SK-N-SH (cell line): Measurements from ENCODE around the gene MRPS33. TPM values are rescaled to one million over a fixed set of nuclear protein-coding genes. Genes with fewer than 3 reads are reported as not detected.

Experiments
- CTCF ChIA-PET: fragments of 300-600, 350-600 bp; formaldehyde crosslinking; extraction: SDS; loops from one replicate; lab custom pipeline; 2021; lab: Yijun Ruan, JAX
- POLR2A ChIA-PET: fragments of 350-600 bp; sonication (Branson Sonifier 250); formaldehyde crosslinking; extraction: SDS; loops from one replicate; lab custom pipeline; 2020; ENCODE audit warnings: antibody characterized with exemption, inconsistent platforms; lab: Yijun Ruan, JAX
- DNase-seq: peaks from one replicate; pipeline ENCODE4 v3.0.0; 2012
- H2AFZ ChIP-seq: fragments of 200-600 bp; sonication (generic); 2 replicates; pipeline ENCODE4 v1.8.1; 2016; ENCODE audit warnings: antibody characterized with exemption, mild to moderate bottlenecking, low read depth
- H3F3A ChIP-seq: fragments of 200-600 bp; sonication (generic); replicated peaks from 2 replicates; pipeline ENCODE3; 2016; ENCODE audit warnings: antibody characterized with exemption, mild to moderate bottlenecking; ENCODE audit not compliant: insufficient read depth
- H3K27ac ChIP-seq, 2 experiments: fragments of 200-500 bp in 1 of 2; fragments of 200-600 bp in 1 of 2; sonication (Bioruptor generic) in 1 of 2; sonication (generic), shearing (Covaris generic) in 1 of 2; 2 replicates each; pipeline versions ENCODE4 v1.5.1 to v1.6.1; 2014 to 2016; ENCODE audit warnings: low read depth in 2 of 2, inconsistent platforms in 1 of 2, low read length in 1 of 2, mild to moderate bottlenecking in 1 of 2, mixed read lengths in 1 of 2
- H3K27me3 ChIP-seq: fragments of 200-600 bp; sonication (generic), shearing (Covaris generic); 2 replicates; pipeline ENCODE4 v1.6.1; 2016; ENCODE audit warnings: mixed run types; ENCODE audit not compliant: insufficient read depth
- H3K36me3 ChIP-seq, 2 experiments: fragments of 200-500 bp in 1 of 2; fragments of 200-600 bp in 1 of 2; sonication (Bioruptor generic) in 1 of 2; sonication (generic) in 1 of 2; replicated peaks in 1 of 2; 2 replicates each; pipeline versions ENCODE3 to v1.5.1; 2014 to 2016; ENCODE audit warnings: low read length in 1 of 2, mild to moderate bottlenecking in 1 of 2; ENCODE audit not compliant: insufficient read depth in 2 of 2, control insufficient read depth in 1 of 2
- H3K4me1 ChIP-seq, 2 experiments: fragments of 200-500 bp in 1 of 2; fragments of 200-600 bp in 1 of 2; sonication (Bioruptor generic) in 1 of 2; sonication (generic), shearing (Covaris generic) in 1 of 2; 2 replicates each; pipeline versions ENCODE4 v1.5.1 to v1.6.1; 2014 to 2016; ENCODE audit warnings: low read depth in 1 of 2, low read length in 1 of 2, mixed run types in 1 of 2; ENCODE audit not compliant: insufficient read depth in 2 of 2, control insufficient read depth in 1 of 2
- H3K4me2 ChIP-seq: fragments of 200-600 bp; sonication (generic), shearing (Covaris generic); 2 replicates; pipeline ENCODE4 v1.6.1; 2017; ENCODE audit warnings: mixed run types
- H3K4me3 ChIP-seq, 2 experiments: fragments of 200-500 bp in 1 of 2; fragments of 200-600 bp in 1 of 2; sonication (Bioruptor generic) in 1 of 2; sonication (generic), shearing (Covaris generic) in 1 of 2; 2 replicates each; pipeline versions ENCODE4 v1.5.1 to v1.8.1; 2014 to 2016; ENCODE audit warnings: low read depth in 2 of 2, inconsistent platforms in 1 of 2, low read length in 1 of 2, mild to moderate bottlenecking in 1 of 2, mixed read lengths in 1 of 2, moderate library complexity in 1 of 2
- H3K79me2 ChIP-seq: fragments of 200-600 bp; sonication (generic); 2 replicates; pipeline ENCODE4 v1.8.1; 2017; ENCODE audit warnings: mild to moderate bottlenecking; ENCODE audit not compliant: insufficient read depth
- H3K9ac ChIP-seq: fragments of 200-600 bp; sonication (generic); 2 replicates; pipeline ENCODE4 v1.6.1; 2017; ENCODE audit warnings: mixed run types
- H3K9me2 ChIP-seq: fragments of 200-600 bp; sonication (generic); 2 replicates; pipeline ENCODE4 v1.6.1; 2017; ENCODE audit warnings: mixed run types
- H3K9me3 ChIP-seq: fragments of 200-600 bp; sonication (generic); 2 replicates; pipeline ENCODE4 v1.6.1; 2017; ENCODE audit warnings: mixed run types, mild to moderate bottlenecking, moderate library complexity
- H4K20me1 ChIP-seq: fragments of 200-600 bp; sonication (generic); 2 replicates; pipeline ENCODE4 v1.6.1; 2017; ENCODE audit warnings: mild to moderate bottlenecking, mixed run types; ENCODE audit not compliant: insufficient read depth
- CHD2 ChIP-seq: fragments of 150-350 bp; IDR thresholded peaks from 2 replicates; pipeline ENCODE4 v1.6.1; 2018; ENCODE audit warnings: low read length; ENCODE audit not compliant: partially characterized antibody
- FOXJ3 ChIP-seq: sonication (generic); formaldehyde crosslinking; IDR thresholded peaks from 2 replicates; pipeline ENCODE4 v1.5.1; 2020; ENCODE audit warnings: mild to moderate bottlenecking, missing genetic modification reagents
- GABPA ChIP-seq: IDR thresholded peaks from 2 replicates; pipeline ENCODE4 v1.4.0; 2012; ENCODE audit warnings: low read depth, mild to moderate bottlenecking
- MEF2A ChIP-seq: IDR thresholded peaks from 2 replicates; pipeline ENCODE4 v1.4.0; 2012; ENCODE audit warnings: low read depth, borderline replicate concordance
- NFIC ChIP-seq: IDR thresholded peaks from 2 replicates; pipeline ENCODE4 v1.4.0; 2012; ENCODE audit warnings: borderline replicate concordance
- NRF1 ChIP-seq: IDR thresholded peaks from 2 replicates; pipeline ENCODE4 v1.6.1; 2012; ENCODE audit warnings: low read depth, mild to moderate bottlenecking, low read length
- RFX5 ChIP-seq: IDR thresholded peaks from 2 replicates; pipeline ENCODE4 v1.6.1; 2012; ENCODE audit warnings: mild to moderate bottlenecking, improper control_type of control experiment, low read length
- RXRA ChIP-seq: IDR thresholded peaks from 2 replicates; pipeline ENCODE4 v1.4.0; 2012; ENCODE audit warnings: low read depth, mild to moderate bottlenecking, borderline replicate concordance
- SIN3A ChIP-seq: IDR thresholded peaks from 2 replicates; pipeline ENCODE4 v1.6.1; 2012; ENCODE audit warnings: low read depth, mild to moderate bottlenecking, low read length, moderate library complexity, borderline replicate concordance
- WGBS: methylation state at CpG from one replicate; pipeline ENCODE4 v1.1.6; 2017; ENCODE audit warnings: low lambda C conversion rate; 5-methylcytosine and 5-hydroxymethylcytosine counted together
- polyA plus RNA-seq, 3 experiments: library from polyadenylated mRNA; depleted of rRNA; stranded (reverse); fragments of >200 nt; gene quantifications; 2 replicates each; pipeline ENCODE4 v1.2.3, GENCODE V29; 2012
- TF ChIP-seq, protein P1 (sequence below): IDR thresholded peaks from 2 replicates; pipeline ENCODE4 v1.6.1; 2012; ENCODE audit warnings: mild to moderate bottlenecking, low read depth, low read length, moderate library complexity
- TF ChIP-seq, protein P2 (sequence below): IDR thresholded peaks from 2 replicates; pipeline ENCODE4; 2012

MRPS33 gene
- polyA plus RNA-seq, 1 of the 3 experiments (the other 2 are of a cell fraction): 88.8 TPM

DNA sequence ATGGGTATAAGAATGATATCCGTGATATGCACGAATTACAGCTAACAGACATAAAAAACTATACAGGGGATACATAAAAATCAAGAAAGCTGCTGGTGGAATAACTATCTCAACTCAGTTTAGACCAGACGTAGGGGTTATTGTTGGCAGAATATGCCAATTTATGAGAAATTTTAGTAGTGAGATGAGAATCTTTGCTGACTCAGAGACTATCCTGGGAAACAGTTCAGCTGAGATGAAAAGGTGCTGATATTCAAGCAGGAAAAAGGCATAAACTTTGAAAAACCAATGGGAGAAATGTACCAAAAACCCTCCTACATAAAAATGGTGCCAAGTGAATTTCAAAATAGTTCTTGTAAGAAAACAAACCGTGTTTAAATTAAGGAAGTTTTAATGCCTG, 3.3 kb downstream of the MRPS33 start:
- POLR2A ChIA-PET: interaction anchor here (1.2 kb wide), 1 partner anchor 200 kb away, joined by 5 read pairs; no protein-coding TSS in a partner anchor
- no peak overlapping the region for H3K4me2 ChIP-seq
- peaks cover 32 to 40% of the 10 kb centered on the region in 2 experiments for H3K36me3 ChIP-seq
- no peaks in the 10 kb centered on the region for H3K27me3 ChIP-seq
- CTCF ChIA-PET: interaction anchor here (0.5 to 9.1 kb wide), 35 partner anchors 8 to 644 kb away, joined by 3 to 177 read pairs (median 3); partner anchors contain the start of genes ADCK2 and NDUFB2
- 78% methylated on average over 4 of the region's 4 CpGs for WGBS
- no peaks in the 10 kb centered on the region for H4K20me1 ChIP-seq
- H2AFZ ChIP-seq: no peak overlapping the region
- no peak for TF ChIP-seq FOXJ3
- no peaks in the 10 kb centered on the region for H3K9me3 ChIP-seq
- H3K27ac ChIP-seq: no peak overlapping the region
- no peak overlapping the region for H3K4me3 ChIP-seq
- H3K79me2 ChIP-seq: peaks cover 37% of the 10 kb centered on the region
- H3K9ac ChIP-seq: no peak overlapping the region
- peaks cover 6 to 16% of the 10 kb centered on the region in 2 experiments; a peak in 3 of 4 replicates for H3K4me1 ChIP-seq
- DNase-seq: no peak
- H3F3A ChIP-seq: peaks cover 13% of the 10 kb centered on the region
- H3K9me2 ChIP-seq: no peaks in the 10 kb centered on the region

DNA sequence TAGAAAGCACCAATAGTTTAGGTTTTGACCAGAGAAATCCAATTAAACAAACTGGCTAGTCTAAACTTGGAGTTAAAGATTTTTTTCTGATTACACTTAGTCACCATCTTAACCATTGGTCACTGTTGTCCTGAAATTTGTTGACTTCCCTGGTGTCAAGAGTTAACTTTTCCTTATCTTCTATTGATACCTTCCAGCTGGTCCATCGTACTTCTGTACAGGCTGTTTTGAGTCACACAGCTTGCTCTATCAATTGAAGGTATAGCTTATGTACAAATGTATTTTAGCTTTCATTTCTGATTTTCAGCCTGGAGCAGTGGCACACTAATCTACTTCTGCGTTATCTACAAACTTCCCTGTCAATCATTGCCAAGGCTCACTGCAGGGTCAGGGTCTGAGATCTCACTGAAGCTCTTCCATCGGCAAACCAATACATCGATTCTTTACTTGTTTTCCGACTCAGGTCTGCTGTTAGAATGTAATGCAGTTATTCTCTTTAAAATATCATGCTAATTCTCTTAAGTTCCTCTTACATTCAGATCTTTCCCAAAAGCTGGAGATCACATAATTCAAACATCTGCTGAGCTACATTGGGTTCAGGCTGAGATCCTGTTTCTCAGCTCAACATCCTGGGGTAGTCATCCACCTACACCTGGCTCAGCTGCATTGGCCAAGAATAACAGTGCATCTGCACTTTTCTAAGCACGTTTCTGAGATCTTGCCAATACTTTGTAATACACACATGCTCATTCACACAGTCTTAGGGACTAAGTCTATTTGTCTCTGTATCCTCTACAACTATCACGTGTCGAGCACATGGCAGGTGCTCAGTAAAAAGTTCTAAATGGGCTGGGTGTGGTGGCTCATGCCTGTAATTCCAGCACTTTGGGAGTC, 11.3 kb downstream of the MRPS33 start:
- DNase-seq: no peak
- Histone ChIP-seq H3K4me1 (no peaks in the 10 kb centered on the region), H3K4me2 (no peak overlapping the region)
- TF ChIP-seq SIN3A: no peak
- TF ChIP-seq, all 33 proteins: peak for 0
- H3K9me2 ChIP-seq: no peaks in the 10 kb centered on the region
- POLR2A ChIA-PET: interaction anchor here (0.6 kb wide), 1 partner anchor 9 kb away, joined by 5 read pairs; no protein-coding TSS in a partner anchor
- no peaks in the 10 kb centered on the region for H3K79me2 ChIP-seq
- H3K9me3 ChIP-seq: no peaks in the 10 kb centered on the region
- 79% methylated on average over 8 of the region's 8 CpGs for WGBS
- CTCF ChIA-PET: interaction anchor here (0.6 to 1.5 kb wide), 5 partner anchors 8 to 149 kb away, joined by 3 to 5 read pairs (median 4); no protein-coding TSS in a partner anchor
- no peak overlapping the region for H3K27ac ChIP-seq
- no peaks in the 10 kb centered on the region for H3K27me3 ChIP-seq
- H2AFZ ChIP-seq: no peak overlapping the region
- no peaks in the 10 kb centered on the region for H3F3A ChIP-seq
- no peak overlapping the region for H3K4me3 ChIP-seq
- H3K9ac ChIP-seq: no peak overlapping the region
- no peaks in the 10 kb centered on the region for H4K20me1 ChIP-seq
- peaks cover 25 to 30% of the 10 kb centered on the region in 2 experiments for H3K36me3 ChIP-seq

DNA sequence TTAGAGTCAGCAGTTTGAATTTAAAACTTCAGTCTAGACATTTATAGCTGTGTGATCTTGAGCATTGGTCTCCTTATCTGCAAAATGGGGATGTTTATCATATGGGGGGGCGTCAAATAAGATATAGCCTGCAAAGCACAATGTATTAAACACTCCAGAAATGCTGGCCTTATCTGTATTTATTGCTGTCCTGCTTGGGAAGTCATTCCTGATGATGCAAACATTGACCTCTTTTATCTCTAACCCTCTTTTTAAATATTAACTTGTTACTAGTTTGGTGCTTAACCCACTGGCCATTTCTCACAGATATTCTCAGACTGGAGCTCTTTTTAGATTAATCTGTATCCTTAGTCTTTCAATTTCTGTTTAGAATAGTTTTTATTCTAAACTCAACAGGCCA, 13.2 kb downstream of the MRPS33 start:
- Histone ChIP-seq H3K27ac (no peak overlapping the region), H3K4me1 (no peaks in the 10 kb centered on the region), H3K27me3 (no peaks in the 10 kb centered on the region), H3K4me3 (no peak overlapping the region), H3K36me3 (peaks cover 11 to 12% of the 10 kb centered on the region in 2 experiments), H3K9ac (no peak overlapping the region), H4K20me1 (no peaks in the 10 kb centered on the region), H3K4me2 (no peak overlapping the region), H3F3A (no peaks in the 10 kb centered on the region), H3K9me2 (no peaks in the 10 kb centered on the region), H2AFZ (no peak overlapping the region), H3K9me3 (no peaks in the 10 kb centered on the region), H3K79me2 (no peaks in the 10 kb centered on the region)
- DNase-seq: no peak
- no peak for TF ChIP-seq NRF1
- TF ChIP-seq, protein P1, sequence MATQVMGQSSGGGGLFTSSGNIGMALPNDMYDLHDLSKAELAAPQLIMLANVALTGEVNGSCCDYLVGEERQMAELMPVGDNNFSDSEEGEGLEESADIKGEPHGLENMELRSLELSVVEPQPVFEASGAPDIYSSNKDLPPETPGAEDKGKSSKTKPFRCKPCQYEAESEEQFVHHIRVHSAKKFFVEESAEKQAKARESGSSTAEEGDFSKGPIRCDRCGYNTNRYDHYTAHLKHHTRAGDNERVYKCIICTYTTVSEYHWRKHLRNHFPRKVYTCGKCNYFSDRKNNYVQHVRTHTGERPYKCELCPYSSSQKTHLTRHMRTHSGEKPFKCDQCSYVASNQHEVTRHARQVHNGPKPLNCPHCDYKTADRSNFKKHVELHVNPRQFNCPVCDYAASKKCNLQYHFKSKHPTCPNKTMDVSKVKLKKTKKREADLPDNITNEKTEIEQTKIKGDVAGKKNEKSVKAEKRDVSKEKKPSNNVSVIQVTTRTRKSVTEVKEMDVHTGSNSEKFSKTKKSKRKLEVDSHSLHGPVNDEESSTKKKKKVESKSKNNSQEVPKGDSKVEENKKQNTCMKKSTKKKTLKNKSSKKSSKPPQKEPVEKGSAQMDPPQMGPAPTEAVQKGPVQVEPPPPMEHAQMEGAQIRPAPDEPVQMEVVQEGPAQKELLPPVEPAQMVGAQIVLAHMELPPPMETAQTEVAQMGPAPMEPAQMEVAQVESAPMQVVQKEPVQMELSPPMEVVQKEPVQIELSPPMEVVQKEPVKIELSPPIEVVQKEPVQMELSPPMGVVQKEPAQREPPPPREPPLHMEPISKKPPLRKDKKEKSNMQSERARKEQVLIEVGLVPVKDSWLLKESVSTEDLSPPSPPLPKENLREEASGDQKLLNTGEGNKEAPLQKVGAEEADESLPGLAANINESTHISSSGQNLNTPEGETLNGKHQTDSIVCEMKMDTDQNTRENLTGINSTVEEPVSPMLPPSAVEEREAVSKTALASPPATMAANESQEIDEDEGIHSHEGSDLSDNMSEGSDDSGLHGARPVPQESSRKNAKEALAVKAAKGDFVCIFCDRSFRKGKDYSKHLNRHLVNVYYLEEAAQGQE: no peak
- TF ChIP-seq, protein P2, sequence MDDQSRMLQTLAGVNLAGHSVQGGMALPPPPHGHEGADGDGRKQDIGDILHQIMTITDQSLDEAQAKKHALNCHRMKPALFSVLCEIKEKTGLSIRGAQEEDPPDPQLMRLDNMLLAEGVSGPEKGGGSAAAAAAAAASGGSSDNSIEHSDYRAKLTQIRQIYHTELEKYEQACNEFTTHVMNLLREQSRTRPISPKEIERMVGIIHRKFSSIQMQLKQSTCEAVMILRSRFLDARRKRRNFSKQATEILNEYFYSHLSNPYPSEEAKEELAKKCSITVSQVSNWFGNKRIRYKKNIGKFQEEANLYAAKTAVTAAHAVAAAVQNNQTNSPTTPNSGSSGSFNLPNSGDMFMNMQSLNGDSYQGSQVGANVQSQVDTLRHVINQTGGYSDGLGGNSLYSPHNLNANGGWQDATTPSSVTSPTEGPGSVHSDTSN: no peak
- TF ChIP-seq SIN3A: no peak
- TF ChIP-seq CHD2: no peak
- no peak for TF ChIP-seq NFIC
- no peak for TF ChIP-seq GABPA
- no peak for TF ChIP-seq MEF2A
- no peak for TF ChIP-seq RXRA
- TF ChIP-seq RFX5: no peak
- WGBS: 21% methylated on average over 1 of the region's 1 CpG
- ChIA-PET POLR2A (no interaction called here), CTCF (interaction anchor here (1.0 to 1.5 kb wide), 5 partner anchors 8 to 191 kb away, joined by 3 to 6 read pairs (median 5); no protein-coding TSS in a partner anchor)
